Measurements from ENCODE around the gene OR9G1.
"Not testable (repeated sequence)": the region's sequence is repeated elsewhere in the genome, so short reads cannot be mapped to it uniquely, and the experiment has no call there.

OR9G1 gene

DNA sequence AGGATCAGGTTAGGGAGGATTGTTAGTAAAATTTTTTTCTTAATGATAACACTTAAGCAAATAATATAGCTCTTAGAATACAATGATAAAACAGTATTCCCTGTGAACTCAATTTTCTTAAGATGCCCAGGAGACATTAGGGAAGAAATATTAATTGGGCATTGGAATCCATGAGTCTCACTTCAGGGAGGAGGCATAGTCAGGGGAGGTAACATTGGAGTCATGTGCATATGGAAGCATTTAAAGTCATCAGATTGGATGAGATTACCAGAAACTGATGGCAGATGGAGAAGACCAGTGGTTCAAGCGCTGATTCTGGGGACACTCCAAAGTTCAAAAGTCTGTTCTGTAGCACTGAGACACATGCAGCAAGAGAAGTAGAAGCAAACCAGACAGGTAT is at the start of gene OR9G1:
TSS of gene OR9G1 (plus strand) at position 301 of the 400 bp plus-strand sequence. CDS start 1,293 bp downstream, outside the sequence.
- DNase-seq (ENCODE audit: low read depth in 2 of 2): no peak

GRCh38 chr11:56659755-56660154 is 39.1 kb upstream of the OR9G1 start:
- no peak for DNase-seq (ENCODE audit: low read depth in 2 of 2)

- no peak for DNase-seq (ENCODE audit: low read depth in 2 of 2)
These were observed 35.5 kb upstream of the OR9G1 start, which contains the start of gene OR5AR1 for GRCh38 chr11:56663386-56663785. Gene OR5AR1 (plus strand): TSS chr11:56663686. CDS start chr11:56663686, 0 bp downstream.

DNA sequence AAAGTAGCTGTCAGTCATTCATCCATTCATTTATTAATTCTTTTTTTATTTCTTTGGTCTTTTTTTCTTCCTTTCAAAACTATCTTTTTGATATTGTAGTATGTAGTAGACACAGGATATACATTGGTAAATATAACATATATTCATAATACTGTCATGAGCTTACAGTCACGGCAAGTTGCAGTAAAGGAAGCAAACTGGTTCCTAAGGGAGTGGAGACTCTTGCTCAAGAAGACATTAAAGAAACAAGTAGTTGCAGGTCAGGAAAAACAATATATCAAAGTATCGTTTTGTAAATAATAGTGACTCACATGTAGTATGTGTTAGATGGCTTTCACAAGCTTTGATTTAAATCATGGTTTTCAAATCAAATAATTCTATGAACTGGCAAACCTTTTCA is 27.9 kb upstream of the OR9G1 start:
- no peak for DNase-seq (ENCODE audit: low read depth in 2 of 2)

GRCh38 chr11:56688554-56689100 is 10.3 kb upstream of the OR9G1 start:
- DNase-seq (ENCODE audit: low read depth in 2 of 2): no peak

DNA sequence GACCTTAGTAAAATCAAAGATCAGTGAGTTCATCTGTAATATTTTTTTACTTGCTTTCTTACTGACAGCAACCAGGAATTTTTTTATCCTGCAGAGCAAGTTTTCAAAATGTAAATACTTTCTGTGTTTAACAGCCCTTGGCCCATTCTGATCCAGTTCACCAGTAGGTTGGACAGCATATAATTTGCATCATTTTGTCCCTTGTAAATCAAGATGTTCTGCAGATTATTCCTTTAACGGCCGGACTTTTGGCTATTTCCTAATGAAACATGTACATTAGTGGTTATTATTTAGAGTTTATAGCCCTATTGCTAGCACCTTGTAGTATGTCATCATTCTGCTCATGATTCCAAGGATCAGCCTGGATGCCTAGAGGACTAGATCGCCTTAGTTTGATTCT is 7.7 kb upstream of the OR9G1 start:
- DNase-seq (ENCODE audit: low read depth in 2 of 2): not testable (repeated sequence)

DNA sequence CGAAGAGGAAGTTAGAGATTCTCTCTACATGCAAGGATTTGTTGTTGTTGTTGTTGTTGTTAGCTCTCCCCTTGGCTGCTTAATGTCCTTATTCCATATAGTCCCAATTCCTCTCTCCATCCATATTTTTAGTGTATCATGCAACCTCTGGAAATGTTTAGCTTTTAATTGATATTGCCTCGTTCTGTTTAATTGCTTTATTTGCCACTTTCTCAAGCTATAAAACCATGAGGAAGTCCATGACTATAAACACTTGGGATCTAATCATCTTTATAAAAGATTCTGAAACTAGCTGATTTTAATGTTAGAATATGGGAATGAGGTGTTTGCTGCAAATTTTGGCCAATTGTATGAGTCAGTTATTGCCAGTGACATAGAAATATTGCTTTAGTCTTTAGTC is 5.5 kb upstream of the OR9G1 start:
- DNase-seq (ENCODE audit: low read depth in 2 of 2): no peak

GRCh38 chr11:56700242-56700913 is 1.5 kb downstream of the OR9G1 start:
- DNase-seq (ENCODE audit: low read depth in 2 of 2): no peak

- DNase-seq (ENCODE audit: low read depth in 2 of 2): no peak
These were observed 2.1 kb downstream of the OR9G1 start for GRCh38 chr11:56700914-56701485.

DNA sequence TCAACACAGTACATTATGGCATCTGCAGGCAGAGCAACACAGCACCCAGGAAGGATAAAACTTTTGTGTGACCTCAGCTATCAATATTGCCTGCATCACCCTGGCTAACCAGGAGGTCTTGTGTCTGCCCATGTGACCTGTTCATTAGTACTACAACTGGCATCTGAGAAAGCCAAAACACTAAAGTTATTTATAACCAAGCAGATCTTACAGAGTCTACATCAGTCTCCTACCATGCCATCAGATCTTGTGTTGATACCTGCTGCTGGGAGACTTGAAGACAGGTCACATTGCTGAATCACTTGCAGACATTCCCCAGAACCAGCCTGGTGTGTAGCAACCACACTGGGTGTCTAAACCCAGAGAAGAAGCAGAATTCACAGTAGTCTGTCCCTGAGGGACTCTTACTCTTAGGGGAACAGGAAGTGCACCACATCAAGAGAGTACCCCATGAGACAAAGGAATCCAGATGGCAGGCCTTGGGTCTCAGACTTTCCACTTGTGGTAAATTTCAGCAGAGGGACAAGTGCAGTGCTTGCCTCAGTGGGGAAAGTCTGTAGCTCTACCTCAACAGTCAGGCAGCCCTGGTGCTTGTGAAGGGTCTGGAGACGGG is 7.0 kb downstream of the OR9G1 start:
- DNase-seq (ENCODE audit: low read depth in 2 of 2): no peak

GRCh38 chr11:56706486-56706885 is 7.6 kb downstream of the OR9G1 start:
- no peak for DNase-seq (ENCODE audit: low read depth in 2 of 2)

DNA sequence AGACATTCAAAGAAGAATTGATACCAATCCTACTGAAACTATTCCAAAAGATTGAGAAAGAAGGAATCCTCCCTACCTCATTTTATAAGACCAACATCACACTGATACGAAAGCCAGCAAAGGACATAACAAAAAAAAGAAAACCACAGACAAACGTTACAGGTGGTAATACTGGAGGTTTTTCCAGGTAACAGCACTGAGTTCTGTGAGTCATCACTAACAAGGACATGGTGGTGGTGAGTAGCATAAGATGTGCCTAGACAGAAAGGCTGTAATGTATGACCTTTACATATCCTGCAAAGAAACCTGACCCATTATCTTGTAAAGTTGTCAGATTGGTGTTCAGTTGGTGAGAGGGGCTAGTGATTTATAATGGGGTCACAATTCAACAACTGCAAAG is 15.3 kb downstream of the OR9G1 start:
- DNase-seq (ENCODE audit: low read depth in 2 of 2): no peak

- no peak for DNase-seq (ENCODE audit: low read depth in 2 of 2)
These were observed 17.5 kb downstream of the OR9G1 start for GRCh38 chr11:56716379-56716854.

DNA sequence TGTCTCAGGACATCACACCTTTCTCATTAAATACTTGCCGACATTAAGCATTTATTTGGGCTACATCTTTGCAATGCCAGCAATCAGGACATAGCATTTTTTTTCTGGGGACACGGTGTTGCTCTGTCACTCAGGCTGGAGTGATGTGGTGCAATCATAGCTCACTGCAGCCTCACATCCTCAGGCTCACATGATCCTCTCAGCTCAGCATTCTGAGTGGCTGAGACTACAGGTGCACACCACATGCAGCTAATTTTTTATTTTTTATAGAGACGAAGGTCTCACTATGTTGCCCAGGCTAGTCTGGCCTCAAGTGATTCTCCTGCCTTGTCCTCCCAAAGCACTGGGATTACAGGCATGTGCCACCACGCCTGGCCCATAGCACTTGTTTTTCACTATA is 21.6 kb downstream of the OR9G1 start:
- DNase-seq (ENCODE audit: low read depth in 2 of 2): no peak

GRCh38 chr11:56740107-56740506 is 41.2 kb downstream of the OR9G1 start:
- DNase-seq (ENCODE audit: low read depth in 2 of 2): no peak

GRCh38 chr11:56740886-56741285 is 42.0 kb downstream of the OR9G1 start:
- DNase-seq (ENCODE audit: low read depth in 2 of 2): no peak

DNA sequence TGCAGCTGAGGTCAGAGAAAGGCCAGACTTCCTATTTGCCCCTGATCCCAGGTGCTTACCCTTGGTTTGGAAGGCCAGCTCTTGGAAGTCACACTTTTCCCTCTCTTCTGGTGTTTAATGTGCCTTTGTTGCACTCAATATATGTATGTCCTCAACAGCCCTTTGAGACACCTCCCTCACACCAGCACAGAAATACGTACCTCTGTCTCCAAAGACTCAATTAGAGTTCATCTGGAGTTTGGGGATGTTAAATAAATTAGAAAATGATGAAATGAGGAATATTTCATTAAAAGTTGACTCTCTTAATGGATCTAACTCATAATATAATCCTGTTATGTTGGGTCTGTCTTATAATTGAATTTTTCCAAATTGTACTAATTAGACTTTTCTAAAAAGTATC is 49.7 kb downstream of the OR9G1 start, which contains the start of gene OR9G4:
TSS of gene OR9G4 (minus strand) at position 101 of the 400 bp plus-strand sequence. CDS start 4,931 bp downstream, outside the sequence.
- DNase-seq (ENCODE audit: low read depth in 2 of 2): no peak

DNA sequence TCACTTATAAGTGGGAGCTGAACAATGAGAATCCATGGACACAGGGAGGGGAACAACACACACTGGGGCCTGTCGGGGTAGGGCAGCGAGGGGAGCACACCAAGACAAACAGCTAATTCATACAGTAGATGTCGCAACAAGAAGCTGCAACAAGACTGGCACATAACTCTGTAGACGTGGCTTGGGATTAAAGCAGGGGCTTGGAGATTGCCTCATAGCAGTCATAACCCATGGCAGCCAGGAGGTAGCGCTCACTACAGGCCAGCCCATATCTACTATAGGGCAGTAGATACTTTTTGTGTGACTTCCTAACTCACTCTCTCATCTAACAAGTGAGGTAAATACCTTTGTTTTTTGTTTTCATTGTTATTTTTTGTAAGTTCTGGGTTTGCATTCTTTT is 51.3 kb downstream of the OR9G1 start:
- DNase-seq (ENCODE audit: low read depth in 2 of 2): no peak

DNA sequence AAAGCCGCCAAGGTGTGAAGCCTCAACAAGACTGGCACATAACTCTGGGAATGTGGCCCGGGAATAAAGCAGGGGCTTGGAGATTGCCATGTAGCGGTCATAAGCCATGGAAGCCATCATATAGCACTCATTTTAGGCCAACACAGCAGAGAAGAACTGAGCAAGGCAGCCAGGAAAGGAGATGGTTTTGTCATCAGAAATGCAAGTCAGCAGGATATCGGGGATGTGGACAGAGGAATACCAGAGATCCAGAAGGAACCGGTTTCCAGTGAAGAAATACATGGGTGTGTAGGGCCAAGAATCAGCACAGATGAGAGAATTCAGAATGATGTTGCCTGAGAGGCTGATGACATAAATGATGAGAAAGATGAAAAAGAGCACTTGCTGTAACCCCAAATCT is 52.6 kb downstream of the OR9G1 start:
- DNase-seq (ENCODE audit: low read depth in 2 of 2): no peak

Measured in stimulated activated CD8-positive, alpha-beta memory T cell treated with anti-CD3 and anti-CD28 coated beads, Interleukin-7, amount 100 ng/mL, for 4 hours (primary cell).